Measurements from ENCODE around the gene NRIP2.
A peak's percentile ranks its signal among the peaks of the same experiment; 100 is the strongest.

The NRIP2 gene

DNA sequence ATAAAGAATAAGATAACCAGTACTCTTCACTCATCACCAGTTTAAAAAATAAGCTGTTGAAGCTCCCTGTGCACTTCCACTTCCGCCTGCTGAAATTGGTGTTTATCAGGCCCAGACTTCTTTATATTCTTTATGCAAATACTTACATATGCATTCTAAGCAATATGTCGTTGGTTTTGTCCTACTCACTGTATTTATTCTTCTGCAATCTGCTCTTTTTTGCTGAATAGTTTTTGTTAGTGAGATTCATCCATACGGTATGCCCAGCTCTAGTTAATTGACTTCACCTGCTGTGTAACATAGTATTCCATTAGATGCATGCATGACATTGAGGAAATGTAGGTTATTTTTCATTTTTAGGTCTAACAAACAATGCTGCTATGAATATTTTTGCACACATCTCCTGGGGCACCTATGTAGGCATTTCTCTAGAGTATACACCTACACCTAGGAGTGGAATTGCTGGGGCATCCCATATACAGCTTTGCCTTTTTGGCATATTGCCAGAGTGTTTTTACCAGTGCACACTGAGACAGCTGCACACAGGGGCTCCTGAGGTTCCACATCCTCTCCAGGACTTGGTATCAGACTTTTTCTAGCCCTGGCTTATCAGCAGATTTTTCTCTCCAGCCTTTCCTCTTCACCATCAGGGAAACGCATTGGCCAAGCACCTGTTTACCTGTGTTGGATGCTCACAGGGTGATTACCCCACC lies 1.0 kb upstream of the NRIP2 start:
- H3K9me3 Mint-ChIP-seq = no peaks in the 10 kb centered on the region
- no peak for DNase-seq (ENCODE audit: low spot score in 2 of 2)
- no peak for ATAC-seq (replicated peaks; ENCODE audit: extremely low read depth, poor library complexity, severe bottlenecking)
- no peaks in the 10 kb centered on the region for H3K27me3 Mint-ChIP-seq
- H3K36me3 Mint-ChIP-seq (ENCODE audit: insufficient read depth) = peaks cover 31% of the 10 kb centered on the region
- no peak overlapping the region for H3K4me3 Mint-ChIP-seq
- peak overlapping the region; percentile 62 for H3K27ac Mint-ChIP-seq (ENCODE audit: low read depth)
- peaks cover 11% of the 10 kb centered on the region for H3K4me1 Mint-ChIP-seq

- ATAC-seq (replicated peaks; ENCODE audit: extremely low read depth, poor library complexity, severe bottlenecking) (no peak), DNase-seq (ENCODE audit: low spot score in 2 of 2) (no peak)
- Mint-ChIP-seq H3K27ac (ENCODE audit: low read depth) (no peak overlapping the region), H3K4me1 (peaks cover 11% of the 10 kb centered on the region), H3K36me3 (ENCODE audit: insufficient read depth) (peaks cover 27% of the 10 kb centered on the region), H3K27me3 (no peaks in the 10 kb centered on the region), H3K4me3 (no peak overlapping the region), H3K9me3 (no peaks in the 10 kb centered on the region)
Observed at GRCh38 chr12:2833810-2834209, 1.0 kb downstream of the NRIP2 start.

- H3K4me1 Mint-ChIP-seq = peaks cover 11% of the 10 kb centered on the region
- DNase-seq (ENCODE audit: low spot score in 2 of 2) (no peak), ATAC-seq (replicated peaks; ENCODE audit: extremely low read depth, poor library complexity, severe bottlenecking) (no peak)
- no peaks in the 10 kb centered on the region for H3K27me3 Mint-ChIP-seq
- no peak overlapping the region for H3K4me3 Mint-ChIP-seq
- no peak overlapping the region for H3K27ac Mint-ChIP-seq (ENCODE audit: low read depth)
- H3K36me3 Mint-ChIP-seq (ENCODE audit: insufficient read depth) = peaks cover 27% of the 10 kb centered on the region
- H3K9me3 Mint-ChIP-seq = no peaks in the 10 kb centered on the region
Observed at GRCh38 chr12:2833327-2833726, 1.5 kb downstream of the NRIP2 start.

DNA sequence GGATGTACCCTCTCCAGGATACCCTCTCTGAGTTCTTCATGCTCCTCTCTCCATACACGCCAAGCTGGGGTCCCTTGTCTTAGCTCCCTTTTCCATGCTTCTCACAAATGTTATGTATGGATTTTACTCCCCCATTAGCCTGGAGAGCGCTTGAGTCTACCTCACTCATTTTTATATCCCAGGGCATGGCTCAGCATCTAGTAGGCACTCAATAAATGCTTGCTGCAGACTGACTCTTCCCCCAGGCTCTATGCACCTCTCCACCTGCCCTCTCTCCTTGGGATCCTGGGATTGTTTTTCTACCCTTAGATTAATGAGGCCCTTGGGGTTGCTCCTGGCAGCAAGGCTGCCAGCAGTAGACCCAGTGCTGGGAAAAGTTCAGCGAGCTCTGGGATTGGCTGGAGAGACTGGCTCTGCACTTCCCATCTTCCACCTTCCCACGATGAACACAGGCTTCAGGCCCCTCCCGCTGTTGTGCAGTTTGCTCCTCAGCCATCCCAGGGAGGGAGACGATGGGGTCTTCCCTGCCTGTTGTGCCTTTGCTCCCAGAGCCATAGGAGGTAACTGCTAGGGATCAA lies 2.2 kb downstream of the NRIP2 start:
- peak overlapping the region; percentile 26 for H3K27ac Mint-ChIP-seq (ENCODE audit: low read depth)
- no peaks in the 10 kb centered on the region for H3K27me3 Mint-ChIP-seq
- H3K36me3 Mint-ChIP-seq (ENCODE audit: insufficient read depth) = peaks cover 29% of the 10 kb centered on the region
- H3K4me3 Mint-ChIP-seq = no peak overlapping the region
- ATAC-seq (replicated peaks; ENCODE audit: extremely low read depth, poor library complexity, severe bottlenecking) (no peak), DNase-seq (ENCODE audit: low spot score in 2 of 2) (no peak)
- no peaks in the 10 kb centered on the region for H3K9me3 Mint-ChIP-seq
- H3K4me1 Mint-ChIP-seq = peaks cover 11% of the 10 kb centered on the region

GRCh38 chr12:2829275-2829674 lies 5.6 kb downstream of the NRIP2 start:
- no peak for DNase-seq (ENCODE audit: low spot score in 2 of 2)
- no peak for ATAC-seq (replicated peaks; ENCODE audit: extremely low read depth, poor library complexity, severe bottlenecking)
- no peaks in the 10 kb centered on the region for H3K27me3 Mint-ChIP-seq
- no peaks in the 10 kb centered on the region for H3K9me3 Mint-ChIP-seq
- peaks cover 2% of the 10 kb centered on the region for H3K4me1 Mint-ChIP-seq
- H3K27ac Mint-ChIP-seq (ENCODE audit: low read depth) = peak overlapping the region; percentile 10
- H3K4me3 Mint-ChIP-seq = no peak overlapping the region
- H3K36me3 Mint-ChIP-seq (ENCODE audit: insufficient read depth) = peaks cover 32% of the 10 kb centered on the region

DNA sequence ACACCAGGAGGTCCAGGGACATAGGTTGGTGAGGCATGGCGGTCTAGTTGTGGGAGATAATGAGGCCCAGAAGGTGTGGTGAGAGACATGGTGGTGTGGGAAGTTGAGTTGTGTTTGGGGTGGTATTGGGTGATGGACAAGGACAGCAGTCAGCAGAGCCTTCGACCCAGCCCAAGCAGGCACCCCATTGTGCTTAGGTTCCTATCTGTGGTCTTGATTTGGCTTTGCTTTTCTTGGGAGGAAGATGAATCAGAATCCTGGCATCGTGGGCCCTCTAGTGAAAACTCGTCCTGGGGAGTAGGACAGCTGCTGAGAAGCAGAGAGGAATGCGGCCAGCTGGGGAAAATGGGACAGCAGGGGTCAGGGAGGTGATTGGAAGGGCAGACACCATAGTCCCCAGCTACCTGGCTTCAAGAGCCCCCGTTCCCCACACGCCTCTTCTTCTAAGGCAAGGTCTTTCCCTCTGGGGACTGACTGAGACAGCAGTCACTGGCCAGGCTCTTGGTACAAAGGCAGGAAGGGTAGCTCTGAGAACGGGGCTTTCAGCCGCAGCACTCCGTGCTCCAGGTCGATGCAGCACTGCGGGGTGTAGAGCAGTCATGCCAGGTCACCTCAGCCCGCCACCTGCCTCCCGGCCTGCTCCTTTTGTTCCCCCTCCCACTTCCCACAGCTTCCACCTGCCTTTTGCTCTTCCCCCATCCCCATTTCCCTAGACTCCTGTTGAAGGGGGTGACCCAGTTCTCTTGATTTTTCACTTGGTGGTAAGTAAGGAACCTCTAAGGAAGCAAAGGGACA lies 7.9 kb downstream of the NRIP2 start:
- Mint-ChIP-seq H3K4me3 (no peak overlapping the region), H3K27ac (ENCODE audit: low read depth) (no peak overlapping the region), H3K9me3 (no peaks in the 10 kb centered on the region), H3K36me3 (ENCODE audit: insufficient read depth) (peaks cover 47% of the 10 kb centered on the region), H3K27me3 (no peaks in the 10 kb centered on the region), H3K4me1 (no peaks in the 10 kb centered on the region)
- no peak for ATAC-seq (replicated peaks; ENCODE audit: extremely low read depth, poor library complexity, severe bottlenecking)
- DNase-seq (ENCODE audit: low spot score in 2 of 2) = no peak

DNA sequence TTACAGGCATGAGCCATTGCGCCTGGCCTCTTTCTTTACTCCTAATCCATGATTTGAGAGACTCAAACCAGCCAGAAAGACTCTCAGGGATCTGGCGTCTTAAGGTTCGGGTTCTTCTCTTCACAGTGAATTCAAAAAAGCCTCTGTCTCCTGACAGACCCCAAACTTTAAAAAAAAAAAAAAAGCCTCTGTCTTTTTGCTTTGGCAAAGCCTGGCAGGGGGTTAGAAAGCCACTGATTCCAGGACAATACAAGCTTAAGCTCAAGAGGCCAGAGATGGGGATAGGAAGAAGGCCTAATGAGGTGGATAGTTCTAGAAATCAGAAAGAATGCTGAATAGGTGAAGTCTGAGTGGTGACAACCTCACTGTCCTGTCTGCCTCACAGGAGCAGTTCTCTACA lies 8.8 kb downstream of the NRIP2 start:
- ATAC-seq (replicated peaks; ENCODE audit: extremely low read depth, poor library complexity, severe bottlenecking) = no peak
- Mint-ChIP-seq H3K36me3 (ENCODE audit: insufficient read depth) (peaks cover 49% of the 10 kb centered on the region), H3K4me1 (no peaks in the 10 kb centered on the region), H3K9me3 (no peaks in the 10 kb centered on the region), H3K27me3 (no peaks in the 10 kb centered on the region), H3K27ac (ENCODE audit: low read depth) (no peak overlapping the region), H3K4me3 (no peak overlapping the region)
- DNase-seq (ENCODE audit: low spot score in 2 of 2) = no peak

DNA sequence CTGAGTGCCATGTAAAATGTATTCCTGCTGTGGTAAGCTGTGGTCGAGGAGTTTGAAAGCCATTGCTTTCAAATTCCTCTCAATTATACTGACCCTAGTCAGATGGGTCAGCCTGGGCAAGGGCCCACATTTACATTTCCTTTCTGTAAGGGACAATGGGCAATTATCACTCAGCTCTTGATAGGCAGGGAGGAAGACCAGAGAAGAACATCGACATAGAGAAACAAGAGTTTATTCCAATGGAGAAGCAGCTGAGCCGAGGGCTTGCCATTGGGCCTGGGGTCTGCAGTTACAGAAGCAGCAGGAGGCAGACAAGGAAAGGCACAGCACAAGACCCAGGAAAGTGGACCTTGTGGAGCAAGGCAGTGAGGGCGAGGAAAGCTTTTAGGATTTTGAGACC lies 9.7 kb downstream of the NRIP2 start:
- Mint-ChIP-seq H3K4me1 (peaks cover under 1% of the 10 kb centered on the region), H3K9me3 (no peaks in the 10 kb centered on the region), H3K4me3 (no peak overlapping the region), H3K27me3 (no peaks in the 10 kb centered on the region), H3K27ac (ENCODE audit: low read depth) (no peak overlapping the region), H3K36me3 (ENCODE audit: insufficient read depth) (peaks cover 47% of the 10 kb centered on the region)
- DNase-seq (ENCODE audit: low spot score in 2 of 2) (no peak), ATAC-seq (replicated peaks; ENCODE audit: extremely low read depth, poor library complexity, severe bottlenecking) (no peak)

GRCh38 chr12:2824541-2824940 lies 10.3 kb downstream of the NRIP2 start:
- Mint-ChIP-seq H3K27me3 (no peaks in the 10 kb centered on the region), H3K4me3 (no peak overlapping the region), H3K36me3 (ENCODE audit: insufficient read depth) (peaks cover 51% of the 10 kb centered on the region), H3K9me3 (no peaks in the 10 kb centered on the region), H3K27ac (ENCODE audit: low read depth) (no peak overlapping the region), H3K4me1 (peaks cover 6% of the 10 kb centered on the region)
- no peak for DNase-seq (ENCODE audit: low spot score in 2 of 2)
- ATAC-seq (replicated peaks; ENCODE audit: extremely low read depth, poor library complexity, severe bottlenecking) = no peak

GRCh38 chr12:2823483-2823882 lies 11.4 kb downstream of the NRIP2 start:
- Mint-ChIP-seq H3K9me3 (no peaks in the 10 kb centered on the region), H3K27ac (ENCODE audit: low read depth) (no peak overlapping the region), H3K27me3 (no peaks in the 10 kb centered on the region), H3K36me3 (ENCODE audit: insufficient read depth) (peaks cover 46% of the 10 kb centered on the region), H3K4me3 (no peak overlapping the region), H3K4me1 (peaks cover 9% of the 10 kb centered on the region)
- ATAC-seq (replicated peaks; ENCODE audit: extremely low read depth, poor library complexity, severe bottlenecking) (no peak), DNase-seq (ENCODE audit: low spot score in 2 of 2) (no peak)

GRCh38 chr12:2820432-2820831 lies 14.4 kb downstream of the NRIP2 start:
- no peak overlapping the region for H3K4me3 Mint-ChIP-seq
- H3K27me3 Mint-ChIP-seq = no peaks in the 10 kb centered on the region
- ATAC-seq (replicated peaks; ENCODE audit: extremely low read depth, poor library complexity, severe bottlenecking) (no peak), DNase-seq (ENCODE audit: low spot score in 2 of 2) (no peak)
- H3K4me1 Mint-ChIP-seq = peaks cover 9% of the 10 kb centered on the region
- no peaks in the 10 kb centered on the region for H3K9me3 Mint-ChIP-seq
- H3K27ac Mint-ChIP-seq (ENCODE audit: low read depth) = no peak overlapping the region
- peaks cover 52% of the 10 kb centered on the region for H3K36me3 Mint-ChIP-seq (ENCODE audit: insufficient read depth)

GRCh38 chr12:2819810-2820209 lies 15.0 kb downstream of the NRIP2 start:
- Mint-ChIP-seq H3K4me1 (peaks cover 10% of the 10 kb centered on the region), H3K36me3 (ENCODE audit: insufficient read depth) (peaks cover 51% of the 10 kb centered on the region), H3K4me3 (no peak overlapping the region), H3K27me3 (no peaks in the 10 kb centered on the region), H3K27ac (ENCODE audit: low read depth) (no peak overlapping the region), H3K9me3 (no peaks in the 10 kb centered on the region)
- no peak for ATAC-seq (replicated peaks; ENCODE audit: extremely low read depth, poor library complexity, severe bottlenecking)
- no peak for DNase-seq (ENCODE audit: low spot score in 2 of 2)
